HUES48 (cell line): ENCODE data around the gene NXPH4.

Source experiments
- H3K27ac ChIP-seq: one replicate; pipeline ENCODE4 v1.7.0; 2013; ENCODE audit warnings: low read depth, low read length, inconsistent platforms
- H3K27me3 ChIP-seq: 2 replicates; pipeline ENCODE4 v1.6.1; 2013; ENCODE audit warnings: mild to moderate bottlenecking, low read length; ENCODE audit not compliant: control insufficient read depth, insufficient read depth
- H3K36me3 ChIP-seq: 2 replicates; pipeline ENCODE4 v1.6.1; 2013; ENCODE audit warnings: low read length; ENCODE audit not compliant: control insufficient read depth, insufficient read depth
- H3K4me1 ChIP-seq: 2 replicates; pipeline ENCODE4 v1.6.1; 2013; ENCODE audit warnings: mild to moderate bottlenecking, low read length; ENCODE audit not compliant: control insufficient read depth, insufficient read depth
- H3K4me3 ChIP-seq: 2 replicates; pipeline ENCODE4 v1.5.1; 2013; ENCODE audit warnings: mild to moderate bottlenecking, low read depth, low read length
- H3K9ac ChIP-seq: 2 replicates; pipeline ENCODE4 v1.6.1; 2013; ENCODE audit warnings: mild to moderate bottlenecking, low read depth, low read length, moderate library complexity
- H3K9me3 ChIP-seq: 2 replicates; pipeline ENCODE4 v1.6.1; 2013; ENCODE audit warnings: low read length; ENCODE audit not compliant: control insufficient read depth, insufficient read depth

The NXPH4 gene

GRCh38 chr12:57195186-57195585 is 21.4 kb upstream of the NXPH4 start:
- Histone ChIP-seq H3K9me3 (no peaks in the 10 kb centered on the region), H3K4me1 (no peaks in the 10 kb centered on the region), H3K27ac (no peak overlapping the region), H3K27me3 (no peaks in the 10 kb centered on the region), H3K4me3 (no peak overlapping the region), H3K36me3 (peaks cover 100% of the 10 kb centered on the region), H3K9ac (no peak overlapping the region)

GRCh38 chr12:57195611-57196371 is 20.8 kb upstream of the NXPH4 start:
- peaks cover 99% of the 10 kb centered on the region for H3K36me3 ChIP-seq
- no peaks in the 10 kb centered on the region for H3K4me1 ChIP-seq
- H3K9me3 ChIP-seq: no peaks in the 10 kb centered on the region
- H3K9ac ChIP-seq: no peak overlapping the region
- H3K27me3 ChIP-seq: no peaks in the 10 kb centered on the region
- H3K27ac ChIP-seq: no peak overlapping the region
- no peak overlapping the region for H3K4me3 ChIP-seq

- H3K36me3 ChIP-seq: peaks cover 99% of the 10 kb centered on the region
Measured at GRCh38 chr12:57196439-57196838, 20.2 kb upstream of the NXPH4 start.

DNA sequence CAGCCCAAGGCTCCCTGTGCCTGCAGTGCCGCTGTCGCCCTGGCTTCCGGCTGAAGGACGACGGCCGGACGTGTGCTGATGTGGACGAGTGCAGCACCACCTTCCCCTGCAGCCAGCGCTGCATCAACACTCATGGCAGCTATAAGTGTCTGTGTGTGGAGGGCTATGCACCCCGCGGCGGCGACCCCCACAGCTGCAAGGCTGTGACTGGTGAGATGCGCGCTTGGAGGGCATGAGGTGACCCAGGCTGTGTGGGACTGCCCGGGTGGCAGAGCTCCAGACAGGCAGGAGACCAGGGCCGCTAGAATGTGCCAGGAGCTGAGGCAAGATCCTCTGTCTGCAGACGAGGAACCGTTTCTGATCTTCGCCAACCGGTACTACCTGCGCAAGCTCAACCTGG is 19.6 kb upstream of the NXPH4 start:
- H3K36me3 ChIP-seq: peaks cover 99% of the 10 kb centered on the region
- no peak overlapping the region for H3K9ac ChIP-seq
- no peaks in the 10 kb centered on the region for H3K9me3 ChIP-seq
- no peak overlapping the region for H3K4me3 ChIP-seq
- H3K4me1 ChIP-seq: no peaks in the 10 kb centered on the region
- no peak overlapping the region for H3K27ac ChIP-seq
- no peaks in the 10 kb centered on the region for H3K27me3 ChIP-seq

More at GRCh38 chr12:57196439-57196838, 20.2 kb upstream of the NXPH4 start:
- Histone ChIP-seq H3K9ac (no peak overlapping the region), H3K27ac (no peak overlapping the region), H3K27me3 (no peaks in the 10 kb centered on the region), H3K9me3 (no peaks in the 10 kb centered on the region), H3K4me3 (no peak overlapping the region), H3K4me1 (no peaks in the 10 kb centered on the region)

- H3K27ac ChIP-seq: no peak overlapping the region
- no peaks in the 10 kb centered on the region for H3K9me3 ChIP-seq
- no peak overlapping the region for H3K4me3 ChIP-seq
- peaks cover 99% of the 10 kb centered on the region for H3K36me3 ChIP-seq
- H3K27me3 ChIP-seq: no peaks in the 10 kb centered on the region
- H3K9ac ChIP-seq: no peak overlapping the region
- no peaks in the 10 kb centered on the region for H3K4me1 ChIP-seq
Measured at GRCh38 chr12:57198329-57198728, 18.3 kb upstream of the NXPH4 start.

- H3K36me3 ChIP-seq: peaks cover 99% of the 10 kb centered on the region
- H3K9me3 ChIP-seq: no peaks in the 10 kb centered on the region
- no peaks in the 10 kb centered on the region for H3K4me1 ChIP-seq
- no peak overlapping the region for H3K4me3 ChIP-seq
- H3K9ac ChIP-seq: no peak overlapping the region
- no peaks in the 10 kb centered on the region for H3K27me3 ChIP-seq
- no peak overlapping the region for H3K27ac ChIP-seq
Measured at GRCh38 chr12:57199191-57199590, 17.4 kb upstream of the NXPH4 start.

DNA sequence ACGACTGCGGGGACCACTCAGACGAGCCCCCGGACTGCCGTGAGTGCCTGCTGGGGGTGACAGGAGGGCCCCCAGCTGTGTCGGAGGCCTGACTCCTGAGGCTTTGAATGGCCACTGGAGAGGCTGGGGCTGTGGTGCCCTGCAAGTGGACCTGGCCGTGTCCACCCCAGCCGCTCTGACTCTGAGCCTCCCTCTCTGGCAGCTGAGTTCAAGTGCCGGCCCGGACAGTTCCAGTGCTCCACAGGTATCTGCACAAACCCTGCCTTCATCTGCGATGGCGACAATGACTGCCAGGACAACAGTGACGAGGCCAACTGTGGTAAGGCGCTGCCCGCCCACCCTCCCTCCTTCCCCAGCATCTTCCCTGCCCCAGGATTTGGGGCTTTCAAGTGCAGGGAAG is 16.1 kb upstream of the NXPH4 start:
- no peak overlapping the region for H3K9ac ChIP-seq
- H3K4me3 ChIP-seq: no peak overlapping the region
- no peak overlapping the region for H3K27ac ChIP-seq
- H3K4me1 ChIP-seq: no peaks in the 10 kb centered on the region
- H3K36me3 ChIP-seq: peaks cover 99% of the 10 kb centered on the region
- no peaks in the 10 kb centered on the region for H3K9me3 ChIP-seq
- H3K27me3 ChIP-seq: no peaks in the 10 kb centered on the region

- Histone ChIP-seq H3K27ac (no peak overlapping the region), H3K36me3 (peaks cover 99% of the 10 kb centered on the region), H3K9me3 (no peaks in the 10 kb centered on the region), H3K9ac (no peak overlapping the region), H3K27me3 (no peaks in the 10 kb centered on the region), H3K4me1 (no peaks in the 10 kb centered on the region), H3K4me3 (no peak overlapping the region)
Measured at GRCh38 chr12:57201219-57201618, 15.4 kb upstream of the NXPH4 start.

DNA sequence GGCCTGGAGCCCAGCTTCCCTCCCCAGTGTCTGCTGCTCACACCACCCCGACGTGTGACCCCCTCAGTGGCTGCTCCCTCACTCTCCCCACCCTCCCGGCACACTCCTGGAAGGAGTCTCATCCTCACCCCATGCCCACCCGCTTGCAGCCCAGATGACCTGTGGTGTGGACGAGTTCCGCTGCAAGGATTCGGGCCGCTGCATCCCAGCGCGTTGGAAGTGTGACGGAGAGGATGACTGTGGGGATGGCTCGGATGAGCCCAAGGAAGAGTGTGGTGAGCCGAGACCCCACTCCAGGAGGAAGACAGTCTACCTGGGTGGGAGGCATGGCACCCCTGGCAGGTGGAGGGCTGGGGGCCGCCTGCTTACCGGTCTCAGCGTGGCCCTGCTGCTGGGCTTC is 15.0 kb upstream of the NXPH4 start:
- no peak overlapping the region for H3K9ac ChIP-seq
- H3K9me3 ChIP-seq: no peaks in the 10 kb centered on the region
- H3K4me1 ChIP-seq: no peaks in the 10 kb centered on the region
- H3K36me3 ChIP-seq: peaks cover 99% of the 10 kb centered on the region
- H3K27ac ChIP-seq: no peak overlapping the region
- no peaks in the 10 kb centered on the region for H3K27me3 ChIP-seq
- H3K4me3 ChIP-seq: no peak overlapping the region

- Histone ChIP-seq H3K4me3 (no peak overlapping the region), H3K27me3 (no peaks in the 10 kb centered on the region), H3K4me1 (no peaks in the 10 kb centered on the region), H3K27ac (no peak overlapping the region), H3K9me3 (no peaks in the 10 kb centered on the region), H3K36me3 (peaks cover 94% of the 10 kb centered on the region), H3K9ac (no peak overlapping the region)
Measured at GRCh38 chr12:57202321-57202720, 14.3 kb upstream of the NXPH4 start.

DNA sequence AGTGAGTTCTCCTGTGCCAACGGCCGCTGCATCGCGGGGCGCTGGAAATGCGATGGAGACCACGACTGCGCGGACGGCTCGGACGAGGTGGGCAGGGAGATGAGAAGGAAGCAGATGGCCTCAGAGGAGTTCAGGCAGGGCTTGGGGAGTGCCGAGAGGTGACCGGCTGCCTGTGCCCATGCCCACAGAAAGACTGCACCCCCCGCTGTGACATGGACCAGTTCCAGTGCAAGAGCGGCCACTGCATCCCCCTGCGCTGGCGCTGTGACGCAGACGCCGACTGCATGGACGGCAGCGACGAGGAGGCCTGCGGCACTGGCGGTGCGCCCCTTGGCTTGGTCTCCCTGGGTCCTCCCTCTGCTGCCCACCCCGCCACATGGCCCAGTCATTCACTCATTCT is 13.4 kb upstream of the NXPH4 start:
- Histone ChIP-seq H3K9me3 (no peaks in the 10 kb centered on the region), H3K9ac (no peak overlapping the region), H3K4me1 (no peaks in the 10 kb centered on the region), H3K27me3 (no peaks in the 10 kb centered on the region), H3K27ac (no peak overlapping the region), H3K4me3 (no peak overlapping the region), H3K36me3 (peaks cover 94% of the 10 kb centered on the region)
